Stimulated activated CD4-positive, alpha-beta T cell treated with anti-CD3 and anti-CD28 coated beads, Interleukin-4, amount 100 ng/mL, for 24 hours (primary cell): ENCODE results near the gene ATXN7L1.

Experiments used
- DNase-seq: peaks from one replicate; pipeline ENCODE4 v3.0.0-alpha.2; 2020

The ATXN7L1 gene

DNA sequence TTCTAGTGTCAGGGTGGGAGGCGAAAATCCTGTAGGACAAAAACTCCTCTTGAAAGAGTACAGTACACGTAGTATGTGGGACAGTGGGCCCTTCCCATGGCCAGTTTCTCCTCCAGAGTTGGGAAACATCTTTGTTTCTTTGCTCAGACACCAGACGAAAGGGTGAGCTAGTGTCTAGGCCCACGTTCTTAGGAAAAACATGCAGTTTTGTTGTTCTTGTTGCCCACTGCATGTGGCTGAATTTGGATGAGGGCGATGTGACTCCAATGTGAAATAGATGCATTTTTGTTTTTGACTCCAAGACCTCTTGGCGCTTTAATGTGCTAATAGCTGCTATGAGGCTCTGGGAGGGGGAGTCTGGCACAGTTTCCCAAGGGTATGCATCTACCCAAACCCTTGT, 100.8 kb downstream of the ATXN7L1 start:
- no peak for DNase-seq

DNA sequence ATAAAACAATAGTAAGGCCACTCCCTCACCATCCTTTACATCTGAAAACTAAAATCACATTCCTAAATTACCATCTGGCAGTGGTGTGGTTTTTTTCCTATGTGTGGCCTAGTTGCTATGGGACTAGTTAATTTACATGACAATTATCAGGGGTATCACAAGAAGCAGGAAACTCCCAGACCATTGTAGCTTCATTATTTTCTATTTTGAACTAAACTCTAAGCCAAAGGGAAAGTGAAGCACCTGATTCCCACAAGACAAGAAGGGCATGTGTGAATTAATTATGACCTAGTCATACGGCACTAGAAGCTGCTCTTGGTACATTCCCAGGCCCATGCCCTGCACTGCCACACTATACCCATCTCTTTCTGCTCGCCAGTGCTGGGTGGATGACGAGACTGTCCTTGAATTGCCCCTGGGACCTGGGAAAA, 103.4 kb downstream of the ATXN7L1 start:
- no peak for DNase-seq

DNA sequence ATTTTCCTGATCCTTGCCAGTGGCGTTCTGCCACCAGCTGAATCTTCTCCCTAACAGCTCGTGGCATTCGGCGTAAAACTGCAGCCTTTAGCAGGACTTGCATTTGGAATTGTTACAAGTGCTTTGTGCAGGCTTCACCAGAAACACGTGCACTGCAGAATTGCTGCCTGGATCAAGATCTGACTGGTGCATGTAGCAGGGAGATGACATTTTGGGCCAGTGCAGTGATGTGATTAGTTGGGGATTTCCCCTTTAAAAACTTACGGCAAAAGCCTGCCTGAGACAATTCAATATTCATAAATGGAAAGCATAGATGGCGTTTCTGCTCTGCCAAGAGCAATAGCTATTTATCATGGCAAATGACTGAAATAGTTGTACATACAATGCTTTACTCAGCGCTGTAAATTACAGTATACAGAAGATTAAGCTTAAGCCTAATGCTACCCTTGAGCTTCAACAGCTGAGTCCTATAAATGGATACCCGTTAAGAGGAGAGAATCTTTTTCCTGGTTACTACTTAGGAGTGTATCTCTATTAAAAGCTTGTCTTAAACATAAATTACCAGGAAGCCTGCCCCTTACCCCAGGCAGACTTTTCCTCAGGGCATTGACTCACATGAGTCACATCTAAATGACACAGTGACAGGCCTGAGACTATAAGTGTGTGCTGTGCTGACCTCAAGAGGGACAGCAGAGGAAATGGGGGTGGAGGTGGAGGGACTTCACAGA, 106.3 kb downstream of the ATXN7L1 start:
- DNase-seq, result peak; percentile 18

DNA sequence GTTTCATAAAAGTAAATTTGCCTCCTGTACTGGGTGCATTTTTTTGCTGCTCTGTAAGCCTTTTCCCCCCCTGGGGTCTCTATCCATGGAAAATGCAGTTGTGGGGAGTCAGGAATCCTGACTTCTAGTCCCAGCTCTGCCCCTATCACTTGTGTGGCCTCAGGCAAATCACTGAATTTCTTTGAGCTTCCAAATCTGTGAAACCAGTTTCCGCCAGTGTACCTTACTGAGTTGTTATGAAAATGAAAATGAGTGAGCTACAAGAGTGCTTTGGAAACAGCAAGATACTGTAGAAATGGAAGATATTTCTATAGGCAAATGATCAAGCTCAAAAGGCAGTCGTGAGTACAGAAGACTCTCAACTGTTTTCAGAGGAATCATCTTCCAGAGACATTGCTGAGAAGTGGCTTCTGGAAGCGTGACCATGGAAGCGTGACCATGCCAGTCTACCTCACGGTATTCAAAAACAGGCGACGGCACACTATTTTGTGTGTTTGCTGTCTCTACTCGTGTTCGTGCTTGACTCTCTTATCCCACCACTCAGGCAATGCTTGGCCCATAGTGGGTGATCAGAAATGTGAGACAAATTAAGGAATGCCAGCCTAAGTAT, 107.4 kb downstream of the ATXN7L1 start:
- DNase-seq, result no peak

DNA sequence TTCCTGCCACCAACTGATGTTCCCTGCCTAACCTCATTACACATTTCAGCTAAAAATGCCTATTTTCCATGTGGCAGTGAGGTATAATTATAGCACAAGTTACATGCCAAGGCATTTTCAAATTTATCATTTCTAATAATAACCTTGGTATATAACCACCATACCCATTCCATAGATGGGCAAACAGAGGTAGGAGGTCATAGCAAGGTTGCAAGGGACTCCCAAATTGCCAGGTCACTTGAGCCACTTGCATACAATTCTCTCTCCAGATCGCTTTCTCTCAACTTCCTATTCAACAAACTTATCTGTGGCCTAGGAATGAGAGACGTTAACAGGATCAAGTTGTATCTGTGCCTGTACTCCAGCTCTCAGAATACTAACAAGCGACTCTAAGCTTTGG, 108.3 kb downstream of the ATXN7L1 start:
- DNase-seq, result no peak

DNA sequence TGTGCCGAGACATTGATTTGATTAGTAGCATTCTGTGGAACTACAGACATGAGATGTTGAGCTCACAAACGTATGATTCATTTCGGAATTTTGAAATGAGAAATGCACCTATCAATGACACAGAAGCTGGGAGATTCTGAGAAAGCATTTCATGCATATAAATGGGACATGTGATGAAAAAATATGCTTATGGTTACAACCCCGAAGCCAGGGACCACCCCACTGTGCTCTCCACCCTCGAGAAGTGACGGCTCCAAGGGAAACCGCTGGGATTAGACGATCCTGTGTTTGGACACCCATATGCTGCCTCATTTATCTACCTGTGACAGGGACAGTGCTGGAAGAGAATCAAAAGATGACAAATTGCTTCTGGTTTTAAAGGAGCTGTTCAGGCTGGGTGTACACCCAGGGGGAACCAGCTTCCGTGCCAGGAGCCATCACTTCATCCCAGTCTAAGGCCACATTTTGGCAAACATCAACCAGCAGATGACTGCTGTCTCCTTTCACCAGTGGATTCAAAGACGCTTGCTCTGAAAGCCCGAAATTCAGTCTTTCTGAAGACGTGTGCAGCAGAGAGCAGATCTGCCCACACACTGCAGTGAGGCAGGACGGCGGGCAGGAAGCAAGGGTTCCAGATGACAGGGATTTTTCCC, 109.9 kb downstream of the ATXN7L1 start:
- DNase-seq, result peak; percentile 28

DNA sequence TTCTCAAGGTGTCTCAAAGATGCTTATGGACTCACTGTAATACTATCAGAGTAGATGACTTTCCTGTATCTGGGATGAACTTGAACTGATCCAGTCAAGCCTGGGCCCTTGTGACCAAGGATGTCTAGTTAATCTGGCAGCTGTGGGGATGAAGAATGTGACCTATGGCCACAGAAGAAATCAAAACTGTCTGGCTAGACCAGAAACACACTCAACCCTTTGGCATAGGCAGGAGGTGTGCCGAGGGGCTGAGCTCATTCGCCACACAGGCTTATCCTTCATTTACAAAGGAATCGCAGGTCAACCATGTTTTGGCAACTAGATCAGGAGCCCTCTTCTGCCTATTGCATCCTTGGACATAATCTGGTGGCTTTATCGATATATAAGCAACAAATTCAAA, 110.6 kb downstream of the ATXN7L1 start:
- DNase-seq, result no peak

DNA sequence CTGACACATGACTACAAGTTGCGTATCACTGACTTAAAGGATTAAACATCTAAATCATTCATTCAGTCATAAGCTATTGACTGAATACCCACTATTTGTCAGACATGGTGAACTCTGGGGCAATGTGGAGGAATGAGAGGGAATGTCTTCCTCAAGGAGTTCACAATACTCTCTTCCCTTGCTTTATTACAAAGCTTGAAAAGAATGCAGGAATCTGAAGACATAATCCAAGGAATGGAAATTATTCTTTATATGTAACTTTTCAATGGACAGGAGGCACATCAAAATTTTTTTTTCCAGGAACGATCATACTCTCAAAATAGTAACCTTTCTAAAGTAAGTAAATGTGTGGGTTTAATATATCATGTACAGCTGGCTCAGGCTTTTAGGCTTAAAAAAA, 111.9 kb downstream of the ATXN7L1 start:
- no peak for DNase-seq

DNA sequence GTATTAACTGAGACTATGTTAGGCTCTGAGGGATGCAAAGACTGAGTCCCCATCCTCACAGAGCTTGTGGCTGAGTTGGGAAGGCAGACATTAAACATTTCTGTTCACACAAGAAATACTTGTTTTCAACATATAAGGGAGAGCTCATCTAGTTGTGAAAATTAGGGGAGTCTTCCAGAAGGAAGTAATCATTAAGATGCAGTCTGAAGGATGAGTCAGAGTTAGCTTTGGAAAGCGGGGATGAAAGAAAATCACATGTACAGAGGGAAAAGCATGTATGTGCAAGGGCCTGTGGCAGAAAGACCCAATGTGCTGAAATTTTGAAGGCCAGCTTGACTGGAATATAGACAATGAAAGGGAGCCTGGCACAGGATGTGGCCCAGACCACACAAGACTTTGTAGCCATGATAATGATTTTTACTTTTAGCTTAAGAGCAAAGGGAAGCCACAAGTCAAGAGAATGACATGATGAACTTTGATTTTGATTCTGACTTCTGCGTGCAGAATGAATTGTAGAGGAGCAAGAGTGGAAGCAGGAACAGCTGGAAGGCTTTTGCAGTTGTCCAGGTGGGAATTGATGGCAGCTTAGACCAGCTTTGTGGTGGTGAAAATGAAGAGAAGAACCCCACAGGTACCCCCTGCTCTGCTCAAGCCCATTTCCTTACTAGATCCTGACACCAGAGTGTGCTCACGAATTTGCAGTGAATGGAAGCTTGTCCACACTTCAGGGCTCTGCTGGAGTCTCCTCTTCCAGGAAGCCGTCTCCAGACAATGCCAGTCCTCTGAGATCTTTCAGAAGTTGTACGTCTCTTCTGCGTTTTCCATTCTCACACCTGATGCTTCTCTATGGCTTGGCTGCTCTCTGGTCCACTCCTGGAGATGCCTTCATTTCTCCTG, 115.6 kb downstream of the ATXN7L1 start:
- no peak for DNase-seq

DNA sequence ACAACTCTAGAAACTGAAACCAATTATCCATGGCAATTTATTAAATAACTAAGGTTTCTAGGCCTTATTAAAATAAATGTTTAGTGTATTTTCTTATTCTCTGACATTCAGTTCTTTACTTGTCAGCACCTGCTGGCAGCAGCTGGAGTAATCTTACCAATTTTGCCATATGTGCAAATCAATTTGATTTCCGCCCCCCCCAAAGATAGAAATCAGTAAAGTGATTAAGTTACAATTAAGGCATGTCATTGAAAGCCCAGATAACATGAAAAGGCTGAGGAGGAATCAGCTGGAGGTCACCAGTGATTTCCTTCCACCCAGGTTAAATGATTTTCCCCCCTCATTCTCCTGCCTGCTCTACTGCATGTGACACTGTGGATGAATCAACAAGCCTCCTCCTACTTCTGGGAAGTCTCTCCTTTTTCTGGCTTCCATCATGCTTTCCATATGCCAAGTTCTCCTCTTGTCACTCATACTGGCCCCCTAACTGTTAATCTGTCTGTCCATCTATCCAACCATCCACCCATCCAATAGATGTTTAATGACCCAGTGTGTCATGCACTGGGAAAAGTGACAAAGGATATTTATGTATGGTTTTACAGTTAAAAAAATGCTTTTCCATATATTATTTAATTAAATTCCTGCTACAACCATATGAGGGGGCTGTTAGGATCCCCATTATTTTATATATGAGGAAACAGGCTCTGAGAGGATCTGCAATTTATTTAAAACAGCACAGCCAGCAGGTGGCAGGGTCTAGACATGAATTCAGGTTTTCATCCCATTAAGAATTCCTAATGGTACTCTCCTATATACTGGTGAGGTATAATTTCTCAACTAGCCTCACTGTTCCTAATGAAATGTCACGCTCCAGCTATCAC, 116.5 kb downstream of the ATXN7L1 start:
- peak; percentile 37 for DNase-seq

DNA sequence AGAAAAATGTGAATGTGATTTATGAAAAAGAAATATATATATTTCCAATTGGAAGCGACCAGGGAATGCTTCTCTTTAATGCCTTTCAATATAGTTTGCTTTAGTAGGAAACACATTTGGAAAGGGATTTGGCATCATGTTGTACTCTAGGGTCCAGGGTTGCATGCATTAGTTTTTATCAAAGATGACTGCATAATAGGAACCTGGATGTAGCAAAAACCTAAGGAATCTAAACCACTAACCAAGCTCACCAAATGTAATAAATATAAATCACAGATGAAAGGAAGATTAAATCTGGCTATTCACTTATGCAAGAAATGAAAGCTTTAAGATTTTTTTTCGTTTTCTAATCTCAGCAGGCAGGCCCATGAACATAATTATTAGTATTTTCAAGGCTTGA, 120.0 kb downstream of the ATXN7L1 start:
- DNase-seq, result no peak

DNA sequence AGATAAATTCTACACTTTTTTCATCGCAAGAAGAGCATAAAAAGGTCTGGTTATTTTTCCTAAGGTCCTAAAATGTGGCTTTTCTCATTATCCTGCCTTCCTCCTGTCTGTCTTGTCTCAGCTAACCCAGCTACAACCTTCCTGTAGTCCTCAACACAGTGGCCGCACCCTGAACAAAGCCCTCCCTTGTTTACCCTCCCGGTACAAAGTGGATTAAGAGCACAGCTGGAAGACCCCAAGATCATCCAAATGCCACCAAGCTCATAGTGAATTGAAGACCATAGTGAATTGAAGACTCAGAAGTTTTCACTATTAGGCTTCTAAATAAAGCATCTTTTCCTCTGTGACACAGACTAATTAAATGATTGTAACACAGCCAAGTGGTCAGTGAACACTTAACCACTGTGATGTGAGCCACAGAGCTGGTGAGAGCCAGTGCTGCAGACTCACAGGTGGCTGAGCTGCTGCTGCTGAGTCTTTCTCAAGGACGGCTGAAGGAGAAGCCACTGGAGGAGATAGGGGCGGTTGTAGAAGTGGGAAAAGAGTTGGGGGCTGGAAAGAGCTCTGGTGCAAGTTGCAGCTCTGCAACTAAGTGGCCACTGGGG, 123.6 kb downstream of the ATXN7L1 start:
- DNase-seq, result no peak

DNA sequence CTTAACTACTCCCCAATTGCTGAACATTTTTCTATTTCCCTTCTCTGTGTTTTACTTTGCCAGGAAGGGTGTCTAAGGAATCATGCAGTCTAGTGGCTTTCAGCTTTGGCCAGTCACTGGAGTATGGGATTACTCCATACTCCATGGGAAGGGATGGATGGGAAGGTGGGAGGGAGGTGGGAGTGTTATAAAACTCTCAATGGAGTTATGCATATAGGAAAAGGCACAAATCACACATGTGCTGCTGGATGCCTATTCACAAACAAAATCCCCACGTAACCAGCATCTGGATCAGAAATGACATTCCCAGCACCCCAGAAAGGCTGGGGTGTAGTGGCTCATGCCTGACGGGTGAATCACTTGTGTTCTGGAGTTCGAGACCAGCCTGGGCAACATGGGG, 125.3 kb downstream of the ATXN7L1 start:
- no peak for DNase-seq

DNA sequence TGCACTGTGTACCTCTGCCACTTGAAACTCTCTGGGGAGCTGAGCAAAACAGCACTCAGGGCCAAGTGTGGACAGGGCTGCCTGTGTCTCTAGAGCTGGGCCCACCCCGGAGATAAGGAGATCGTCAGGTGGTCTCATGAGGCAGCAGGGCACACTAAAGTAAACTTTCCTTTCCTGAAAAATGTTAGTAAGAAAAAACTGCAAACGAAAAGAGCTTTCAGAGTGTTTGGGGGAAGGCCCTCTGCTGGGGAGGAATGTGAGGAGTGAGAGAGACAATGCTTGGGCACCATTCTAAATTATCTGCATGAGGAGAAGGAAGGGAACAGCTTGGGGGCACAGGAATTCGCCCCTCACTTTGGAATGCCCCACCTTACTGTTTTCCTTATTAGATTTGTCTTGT, 127.7 kb downstream of the ATXN7L1 start:
- no peak for DNase-seq

DNA sequence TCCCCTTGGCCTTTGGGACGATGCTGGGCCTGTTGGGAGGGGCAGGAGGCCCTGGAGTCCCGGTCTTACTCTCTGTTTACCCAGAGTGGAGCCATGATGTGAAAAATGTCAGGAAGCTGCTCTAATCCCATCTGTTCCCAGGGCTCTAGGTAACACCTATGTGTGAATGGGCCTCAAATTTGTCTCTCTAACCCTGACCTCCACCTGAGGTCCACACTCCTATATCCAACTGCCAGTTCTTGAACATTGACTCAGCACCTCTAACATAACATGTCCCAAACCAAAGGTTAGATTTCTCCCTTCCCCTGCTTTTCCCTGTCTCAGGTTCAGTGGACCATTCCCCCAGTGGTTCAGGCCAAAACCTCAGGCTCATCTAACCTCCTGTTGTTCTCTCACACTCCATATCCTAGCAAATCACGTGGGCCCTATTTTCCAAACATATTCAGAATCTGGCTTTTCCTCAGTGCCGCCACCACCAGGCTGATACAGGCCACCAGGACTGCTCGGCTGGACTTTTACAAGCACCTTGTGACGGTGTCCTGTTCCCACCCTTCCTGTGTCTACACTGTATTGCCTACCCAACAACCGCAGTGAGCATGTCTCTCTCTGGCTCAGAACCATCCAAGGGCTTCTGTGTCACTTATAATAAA, 130.6 kb downstream of the ATXN7L1 start:
- no peak for DNase-seq

DNA sequence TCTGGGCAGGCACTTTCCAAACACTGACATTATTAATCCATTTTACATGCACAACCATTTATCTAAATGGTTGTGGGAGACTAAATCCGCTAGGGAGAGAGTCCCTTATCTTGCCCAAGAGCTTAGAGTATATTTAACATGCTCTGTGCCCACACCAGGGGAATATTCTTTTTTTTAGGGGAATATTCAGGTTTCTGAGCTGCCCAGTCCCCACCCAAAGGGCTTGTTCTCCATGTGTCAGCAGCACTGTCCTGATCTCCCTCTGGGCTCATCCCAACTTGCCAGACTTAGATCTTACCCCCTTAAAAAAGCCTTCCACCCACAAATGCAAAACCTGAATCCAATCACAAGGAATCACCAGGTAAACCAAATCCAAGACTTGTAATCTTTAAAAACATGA, 132.1 kb downstream of the ATXN7L1 start:
- no peak for DNase-seq

DNA sequence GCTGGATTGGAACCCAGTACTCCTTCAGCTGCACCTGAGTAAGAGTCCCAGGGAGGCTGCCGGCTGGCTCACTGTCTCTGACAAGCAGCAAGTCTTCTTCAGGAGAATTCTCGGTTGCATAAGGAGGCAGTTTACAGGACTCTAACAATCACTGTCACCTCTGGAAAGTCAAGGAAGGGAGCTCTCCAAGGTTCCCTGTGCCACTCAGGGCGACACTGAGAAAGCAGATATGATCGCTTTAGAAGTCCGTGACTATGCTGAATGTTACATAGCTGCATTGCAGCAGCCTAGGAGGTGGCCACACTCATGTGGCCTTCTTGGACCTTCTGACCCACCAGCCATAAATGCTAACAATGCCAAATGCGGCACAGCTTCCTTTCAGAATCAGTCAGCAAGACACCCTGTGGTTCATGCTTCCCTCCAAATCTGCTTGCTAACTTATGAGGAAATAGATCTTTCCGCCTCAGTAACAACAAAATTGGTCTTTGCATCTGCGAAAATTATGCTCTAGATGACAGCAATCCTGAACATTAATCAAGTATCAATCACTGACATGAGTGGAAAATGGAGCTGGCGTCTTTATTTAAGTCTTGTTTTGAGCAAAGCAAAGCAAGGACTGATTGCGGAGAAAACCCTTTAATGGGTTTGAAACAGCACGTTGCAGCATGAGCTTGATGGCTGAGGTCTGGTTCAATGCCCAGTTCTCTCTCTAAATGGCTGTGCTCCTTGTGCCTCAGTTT, 132.9 kb downstream of the ATXN7L1 start:
- DNase-seq, result no peak

DNA sequence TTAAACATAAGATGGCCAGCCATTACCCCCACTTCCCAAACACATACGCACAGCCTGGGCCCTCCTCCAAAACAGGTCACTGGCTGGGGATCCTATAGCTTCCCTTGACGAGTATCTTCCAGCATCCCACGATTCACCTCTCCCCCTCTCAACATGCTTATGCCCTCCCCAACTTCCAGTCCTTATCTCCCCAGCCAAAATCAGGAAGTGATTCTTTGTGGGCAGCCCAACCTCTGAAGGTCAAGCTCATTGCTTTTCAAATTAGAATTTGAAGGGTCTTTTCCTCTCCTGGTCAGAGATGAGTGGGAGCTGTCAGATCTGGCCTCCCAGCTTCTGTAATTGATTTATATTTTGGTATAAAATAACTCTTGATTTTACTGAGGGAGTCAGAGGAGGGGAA, 133.6 kb downstream of the ATXN7L1 start:
- no peak for DNase-seq

DNA sequence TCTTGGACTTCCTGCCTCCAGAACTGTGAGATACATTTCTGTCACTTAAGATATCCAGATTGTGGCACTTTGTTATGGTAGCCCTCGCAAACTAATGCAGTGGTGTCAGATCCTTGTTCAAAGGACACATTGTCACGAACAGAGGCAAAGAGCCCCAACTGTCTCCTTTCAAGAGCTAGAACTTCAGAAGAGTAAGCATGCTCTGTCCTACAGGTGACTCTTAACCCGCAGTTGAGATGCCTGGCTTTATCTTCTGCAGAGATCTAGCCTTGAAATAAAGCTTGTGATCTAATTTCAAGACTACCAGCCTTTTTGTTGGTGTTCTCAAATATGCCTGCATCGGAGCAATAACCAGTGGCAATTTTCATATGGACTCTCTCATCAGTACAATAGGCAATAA, 134.4 kb downstream of the ATXN7L1 start:
- no peak for DNase-seq

DNA sequence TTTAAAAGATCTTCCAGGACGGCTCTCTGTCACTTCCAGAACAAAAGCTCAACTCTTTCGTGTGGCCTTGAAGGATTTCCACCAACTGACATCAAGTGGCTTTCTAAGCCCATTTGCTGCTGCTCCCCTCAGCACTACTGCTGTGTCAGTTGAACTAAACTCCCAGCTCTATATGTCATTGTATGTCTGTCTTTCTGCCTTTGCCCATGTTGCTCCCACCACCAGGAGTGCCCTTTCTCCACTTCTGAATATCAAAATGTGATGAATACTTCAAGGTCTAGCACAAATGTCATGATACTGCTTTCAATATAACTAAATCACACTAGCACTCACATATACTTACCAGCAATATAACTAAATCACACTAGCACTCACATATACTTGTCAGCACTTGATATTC, 138.3 kb downstream of the ATXN7L1 start:
- DNase-seq, result no peak

DNA sequence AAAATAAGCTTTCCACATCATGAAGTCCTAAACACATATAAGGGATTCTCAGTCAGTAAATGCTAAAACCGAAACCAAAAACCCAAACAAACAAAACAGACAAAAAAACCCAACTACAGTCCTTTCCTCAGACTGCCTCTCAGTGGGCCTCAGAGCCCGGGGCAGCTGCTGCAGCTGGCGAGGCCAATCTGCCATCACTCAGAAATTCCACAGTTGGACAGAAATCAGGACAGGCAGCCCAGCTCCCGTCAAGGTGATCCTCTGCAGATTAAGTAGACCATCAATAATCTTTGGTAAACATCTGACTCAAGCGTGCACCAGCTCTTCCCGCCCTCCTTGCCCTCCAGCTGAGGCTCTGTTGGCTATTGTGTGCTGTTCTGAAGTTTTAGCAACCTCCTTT, 142.2 kb downstream of the ATXN7L1 start:
- no peak for DNase-seq
